Measurements from ENCODE around the gene PCDHA13.

GRCh38 chr5:140840978-140841962, 40.7 kb upstream of the PCDHA13 start, which contains the start of gene PCDHA8:
- TF ChIP-seq POLR2A (IDR thresholded peaks at IDR 0.05; ENCODE audit: low read depth, low read length) (no peak), CTCF (conservative IDR thresholded peaks at IDR 0.05; ENCODE audit: low read depth, low read length) (0 out of 2 replicates have a peak, but pooled peaks have one; percentile 1)

Data from IMR-90 (cell line).